HUES48 (cell line): ENCODE measurements around the gene NPFF.

Experiments
- H3K27ac ChIP-seq: one replicate; pipeline ENCODE4 v1.7.0; 2013; ENCODE audit warnings: low read depth, low read length, inconsistent platforms
- H3K27me3 ChIP-seq: 2 replicates; pipeline ENCODE4 v1.6.1; 2013; ENCODE audit warnings: mild to moderate bottlenecking, low read length; ENCODE audit not compliant: control insufficient read depth, insufficient read depth
- H3K36me3 ChIP-seq: 2 replicates; pipeline ENCODE4 v1.6.1; 2013; ENCODE audit warnings: low read length; ENCODE audit not compliant: control insufficient read depth, insufficient read depth
- H3K4me1 ChIP-seq: 2 replicates; pipeline ENCODE4 v1.6.1; 2013; ENCODE audit warnings: mild to moderate bottlenecking, low read length; ENCODE audit not compliant: control insufficient read depth, insufficient read depth
- H3K4me3 ChIP-seq: 2 replicates; pipeline ENCODE4 v1.5.1; 2013; ENCODE audit warnings: mild to moderate bottlenecking, low read depth, low read length
- H3K9ac ChIP-seq: 2 replicates; pipeline ENCODE4 v1.6.1; 2013; ENCODE audit warnings: mild to moderate bottlenecking, low read depth, low read length, moderate library complexity
- H3K9me3 ChIP-seq: 2 replicates; pipeline ENCODE4 v1.6.1; 2013; ENCODE audit warnings: low read length; ENCODE audit not compliant: control insufficient read depth, insufficient read depth

The NPFF gene

GRCh38 chr12:53492830-53493609 lies 14.3 kb downstream of the NPFF start:
- Histone ChIP-seq H3K27ac (peak overlapping the region; percentile 89), H3K9me3 (no peaks in the 10 kb centered on the region), H3K27me3 (no peaks in the 10 kb centered on the region), H3K9ac (peak overlapping the region; percentile 17), H3K36me3 (0 out of 2 replicates have a peak, but pooled peaks cover under 1% of the 10 kb centered on the region), H3K4me1 (peaks cover 32% of the 10 kb centered on the region), H3K4me3 (peak overlapping the region; percentile 62)

- Histone ChIP-seq H3K4me3 (peak overlapping the region; percentile 62), H3K27ac (peak overlapping the region; percentile 89), H3K27me3 (no peaks in the 10 kb centered on the region), H3K9me3 (no peaks in the 10 kb centered on the region), H3K36me3 (0 out of 2 replicates have a peak, but pooled peaks cover 8% of the 10 kb centered on the region), H3K4me1 (peaks cover 25% of the 10 kb centered on the region), H3K9ac (peak overlapping the region; percentile 52; the same call in 1 of the 2 replicates)
Observed at GRCh38 chr12:53492188-53492587, 15.1 kb downstream of the NPFF start.

GRCh38 chr12:53489242-53489864 lies 17.9 kb downstream of the NPFF start:
- peaks cover 30% of the 10 kb centered on the region for H3K36me3 ChIP-seq

GRCh38 chr12:53486736-53487487 lies 20.4 kb downstream of the NPFF start:
- no peaks in the 10 kb centered on the region for H3K27me3 ChIP-seq
- no peak overlapping the region for H3K27ac ChIP-seq
- H3K9me3 ChIP-seq, result no peaks in the 10 kb centered on the region
- no peak overlapping the region for H3K9ac ChIP-seq
- H3K36me3 ChIP-seq, result peaks cover 49% of the 10 kb centered on the region
- no peaks in the 10 kb centered on the region for H3K4me1 ChIP-seq
- no peak overlapping the region for H3K4me3 ChIP-seq

More at GRCh38 chr12:53489242-53489864, 17.9 kb downstream of the NPFF start:
- Histone ChIP-seq H3K9ac (no peak overlapping the region), H3K9me3 (no peaks in the 10 kb centered on the region), H3K27ac (peak overlapping the region; percentile 26), H3K4me3 (no peak overlapping the region), H3K27me3 (no peaks in the 10 kb centered on the region), H3K4me1 (peaks cover 15% of the 10 kb centered on the region)

DNA sequence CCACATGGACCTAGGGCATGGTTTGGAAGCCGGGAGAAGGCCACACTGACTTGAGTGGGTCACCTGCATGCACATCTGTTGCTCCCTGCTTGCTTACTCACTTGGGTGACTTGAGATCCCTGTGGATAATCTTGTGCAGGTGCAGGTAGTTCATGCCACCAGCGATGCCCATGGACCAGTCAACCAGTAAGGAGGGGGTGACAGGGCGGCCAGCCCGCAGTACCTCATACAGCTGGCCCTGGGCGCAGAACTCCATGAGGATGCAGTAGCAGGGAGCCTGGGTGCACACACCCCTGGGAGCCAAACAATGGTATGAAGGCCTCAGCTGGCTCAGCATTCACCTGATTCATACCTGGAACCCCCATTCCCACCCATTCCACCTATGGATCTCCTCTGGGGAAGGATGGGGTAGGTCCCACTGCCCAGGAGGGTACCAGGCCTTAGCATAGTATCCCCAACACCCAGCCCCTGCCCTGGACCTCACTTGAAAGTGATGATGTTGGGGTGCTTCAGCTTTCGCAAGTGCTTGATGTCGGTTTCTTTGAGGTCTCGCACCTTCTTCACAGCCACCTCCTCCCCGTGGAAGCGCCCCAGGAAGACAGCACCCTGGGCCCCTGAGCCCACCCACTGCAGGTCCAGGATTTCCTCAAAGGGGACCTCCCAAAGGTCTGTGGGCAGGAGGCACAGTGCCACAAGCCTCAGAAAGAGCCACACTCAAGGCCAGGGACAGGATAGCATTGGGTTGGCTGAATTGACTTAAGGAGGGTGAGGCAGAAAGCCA lies 21.1 kb downstream of the NPFF start:
- Histone ChIP-seq H3K27me3 (no peaks in the 10 kb centered on the region), H3K27ac (no peak overlapping the region), H3K36me3 (peaks cover 55% of the 10 kb centered on the region), H3K9me3 (no peaks in the 10 kb centered on the region), H3K9ac (no peak overlapping the region), H3K4me1 (no peaks in the 10 kb centered on the region), H3K4me3 (no peak overlapping the region)

DNA sequence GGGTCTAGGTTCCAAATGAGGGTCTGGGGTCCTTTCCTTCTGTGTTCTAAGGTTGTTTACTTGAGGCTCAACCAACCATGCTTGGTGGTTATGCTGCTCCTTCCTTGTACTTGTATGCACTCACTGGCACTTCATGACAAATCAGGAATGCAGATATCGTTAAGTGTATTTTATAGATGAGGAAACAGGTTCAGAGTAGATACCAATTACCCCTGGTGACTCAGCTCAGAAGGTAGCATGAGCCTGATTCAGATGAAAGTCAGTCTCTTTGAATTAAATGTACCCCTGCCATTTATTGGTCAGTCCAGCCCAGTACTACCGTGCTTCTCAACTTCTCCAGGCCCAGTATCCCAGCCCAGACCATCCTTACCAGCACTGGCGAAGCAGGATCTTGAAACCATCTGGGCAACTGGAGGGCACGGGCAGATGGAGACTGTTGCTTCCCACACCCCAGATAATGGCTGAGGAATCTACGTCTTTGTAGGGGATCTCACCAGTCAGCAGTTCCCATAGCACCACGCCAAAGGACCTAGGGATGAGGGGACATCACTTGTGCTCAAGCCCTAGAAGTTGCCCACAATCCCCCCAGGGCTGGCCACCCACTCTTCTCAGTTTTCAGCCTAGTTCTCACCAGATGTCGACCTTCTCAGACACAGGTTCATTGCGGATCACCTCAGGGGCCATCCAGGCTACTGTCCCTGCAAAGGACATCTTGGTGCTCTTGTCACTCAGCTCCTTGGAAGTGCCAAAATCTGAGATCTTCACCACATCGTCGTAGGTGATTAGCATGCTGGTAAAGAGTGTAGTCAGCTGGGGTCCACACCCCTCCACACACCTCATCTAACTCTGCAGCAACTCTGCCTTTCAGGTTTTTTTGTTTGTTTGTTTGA lies 22.4 kb downstream of the NPFF start:
- no peaks in the 10 kb centered on the region for H3K27me3 ChIP-seq
- no peak overlapping the region for H3K27ac ChIP-seq
- no peaks in the 10 kb centered on the region for H3K9me3 ChIP-seq
- H3K4me1 ChIP-seq, result 0 out of 2 replicates have a peak, but pooled peaks cover 2% of the 10 kb centered on the region
- H3K4me3 ChIP-seq, result no peak overlapping the region
- peaks cover 62% of the 10 kb centered on the region for H3K36me3 ChIP-seq
- H3K9ac ChIP-seq, result no peak overlapping the region

- Histone ChIP-seq H3K27me3 (no peaks in the 10 kb centered on the region), H3K9ac (no peak overlapping the region), H3K36me3 (peaks cover 72% of the 10 kb centered on the region), H3K27ac (peak overlapping the region; percentile 61), H3K4me3 (no peak overlapping the region), H3K4me1 (0 out of 2 replicates have a peak, but pooled peaks cover 4% of the 10 kb centered on the region), H3K9me3 (no peaks in the 10 kb centered on the region)
Observed at GRCh38 chr12:53483979-53484377, 23.3 kb downstream of the NPFF start.

GRCh38 chr12:53483225-53483978 lies 23.9 kb downstream of the NPFF start:
- no peak overlapping the region for H3K9ac ChIP-seq
- H3K9me3 ChIP-seq, result no peaks in the 10 kb centered on the region
- H3K4me1 ChIP-seq, result 0 out of 2 replicates have a peak, but pooled peaks cover 4% of the 10 kb centered on the region
- no peaks in the 10 kb centered on the region for H3K27me3 ChIP-seq
- no peak overlapping the region for H3K4me3 ChIP-seq
- H3K36me3 ChIP-seq, result peaks cover 78% of the 10 kb centered on the region
- peak overlapping the region; percentile 61 for H3K27ac ChIP-seq

DNA sequence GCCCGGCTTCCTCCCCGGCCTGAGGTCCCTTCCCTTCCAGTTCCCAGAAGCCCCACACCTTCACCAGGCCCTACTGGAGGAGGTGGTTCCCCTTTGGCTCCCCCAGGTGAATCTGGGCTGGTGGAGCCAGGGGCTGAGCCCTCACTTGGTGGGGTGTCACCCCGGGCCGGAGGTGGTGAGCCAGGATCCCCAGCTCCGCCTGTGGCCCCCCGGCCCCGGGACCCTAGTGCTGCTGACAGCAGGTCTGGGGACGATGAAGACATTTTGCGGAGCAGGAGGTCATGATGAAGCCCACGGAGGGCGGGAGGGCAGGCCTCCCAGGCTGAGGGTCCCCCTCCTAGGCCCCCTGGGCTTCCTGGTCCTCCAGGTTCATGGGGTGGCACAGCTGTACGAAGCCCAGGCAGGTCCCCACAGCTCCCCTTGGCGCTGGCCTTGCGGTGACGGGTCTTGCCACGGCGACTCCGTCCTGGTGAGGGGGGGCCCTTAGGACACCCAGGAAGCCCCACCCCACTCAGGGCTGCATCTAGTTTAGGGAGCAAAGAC lies 24.6 kb downstream of the NPFF start:
- Histone ChIP-seq H3K36me3 (peaks cover 81% of the 10 kb centered on the region), H3K9ac (no peak overlapping the region), H3K4me3 (no peak overlapping the region), H3K4me1 (0 out of 2 replicates have a peak, but pooled peaks cover 4% of the 10 kb centered on the region), H3K9me3 (no peaks in the 10 kb centered on the region), H3K27me3 (no peaks in the 10 kb centered on the region), H3K27ac (peak overlapping the region; percentile 61)
